ENCODE data around the gene PLEKHA6.

Gene PLEKHA6

DNA sequence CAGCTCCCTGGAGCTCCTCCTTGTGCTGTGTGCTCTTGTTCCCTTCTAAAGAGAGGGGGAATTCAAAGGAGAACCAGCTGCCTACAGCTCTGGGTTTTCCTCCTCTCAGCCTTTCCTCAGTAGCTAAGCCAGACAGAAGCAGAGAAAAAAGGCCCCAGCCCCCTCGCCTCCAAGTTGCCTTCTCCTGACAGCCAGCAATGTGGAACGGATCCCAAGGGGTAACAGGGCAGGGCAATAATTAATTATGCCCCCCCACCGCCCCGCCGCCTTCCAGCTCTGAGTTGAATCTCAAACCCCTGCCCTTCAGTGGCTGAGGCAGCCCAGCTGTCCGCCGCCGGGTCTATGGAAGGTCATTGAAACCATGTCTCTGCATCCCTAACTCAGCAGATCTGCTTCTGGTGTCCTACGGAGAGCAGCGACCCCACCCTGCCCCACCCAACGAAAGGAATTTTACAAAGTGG, 76.9 kb downstream of the PLEKHA6 start:
- DNase-seq: no peak

DNA sequence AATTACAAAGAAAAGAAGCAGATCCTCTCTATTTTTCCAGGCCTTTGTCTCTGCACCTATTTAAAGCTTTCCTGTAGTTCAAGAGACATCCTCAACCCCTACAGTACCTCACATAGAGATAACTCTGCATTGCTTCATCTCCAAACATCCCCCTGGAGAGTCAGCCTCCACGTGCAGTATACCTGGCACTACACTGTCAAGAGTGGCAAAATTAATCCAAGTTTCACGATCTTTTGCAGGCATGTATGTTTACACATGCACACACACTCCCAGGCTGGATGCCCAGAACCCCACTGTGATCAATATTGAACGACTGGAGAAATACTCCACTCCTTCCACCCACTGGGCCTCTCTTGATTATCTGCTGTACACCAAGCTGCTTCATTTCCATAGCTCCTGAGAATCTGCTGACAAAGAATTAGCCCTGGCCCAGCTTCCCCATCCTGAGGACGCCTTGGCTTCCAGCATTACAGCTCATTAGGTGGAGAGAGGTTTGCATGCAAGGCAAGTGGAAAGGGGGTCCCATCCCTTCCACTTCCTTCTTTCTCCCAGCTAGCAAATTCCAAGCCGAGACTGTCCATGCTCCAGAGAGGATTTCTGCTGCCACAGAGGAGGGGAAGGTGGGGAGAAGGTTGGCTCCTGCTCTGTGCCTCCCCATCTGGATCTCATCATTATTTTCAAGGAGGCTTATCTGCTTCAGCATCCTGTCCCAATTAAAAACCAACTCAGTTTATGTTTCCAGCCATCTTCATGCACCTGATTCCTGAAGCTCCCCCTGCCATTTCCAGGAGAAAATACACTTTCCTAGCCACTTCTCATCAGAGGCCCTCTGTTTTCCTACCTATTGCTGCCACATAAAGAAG, 79.4 kb downstream of the PLEKHA6 start:
- DNase-seq: no peak

- no peak for DNase-seq
These were observed 80.8 kb downstream of the PLEKHA6 start for GRCh38 chr1:204278958-204279357.

DNA sequence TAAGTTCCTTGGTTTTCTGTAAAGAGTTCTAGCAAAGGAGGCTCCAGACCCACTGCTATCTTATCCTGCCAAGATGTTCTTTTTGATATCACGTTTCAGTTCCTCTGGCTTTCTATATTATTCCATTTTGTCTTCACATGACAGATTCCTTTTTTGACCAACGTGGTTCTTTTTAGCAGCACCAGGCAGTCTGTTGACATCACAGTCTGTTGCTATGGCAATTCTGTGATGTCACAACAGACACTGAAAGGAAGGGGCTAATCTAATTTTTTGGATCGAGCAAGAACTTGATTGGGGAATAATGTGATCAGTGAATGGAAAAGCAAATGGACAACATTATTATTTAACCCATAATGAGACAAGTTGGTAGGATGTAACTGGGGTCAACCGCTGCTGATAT, 81.5 kb downstream of the PLEKHA6 start:
- DNase-seq: no peak

DNA sequence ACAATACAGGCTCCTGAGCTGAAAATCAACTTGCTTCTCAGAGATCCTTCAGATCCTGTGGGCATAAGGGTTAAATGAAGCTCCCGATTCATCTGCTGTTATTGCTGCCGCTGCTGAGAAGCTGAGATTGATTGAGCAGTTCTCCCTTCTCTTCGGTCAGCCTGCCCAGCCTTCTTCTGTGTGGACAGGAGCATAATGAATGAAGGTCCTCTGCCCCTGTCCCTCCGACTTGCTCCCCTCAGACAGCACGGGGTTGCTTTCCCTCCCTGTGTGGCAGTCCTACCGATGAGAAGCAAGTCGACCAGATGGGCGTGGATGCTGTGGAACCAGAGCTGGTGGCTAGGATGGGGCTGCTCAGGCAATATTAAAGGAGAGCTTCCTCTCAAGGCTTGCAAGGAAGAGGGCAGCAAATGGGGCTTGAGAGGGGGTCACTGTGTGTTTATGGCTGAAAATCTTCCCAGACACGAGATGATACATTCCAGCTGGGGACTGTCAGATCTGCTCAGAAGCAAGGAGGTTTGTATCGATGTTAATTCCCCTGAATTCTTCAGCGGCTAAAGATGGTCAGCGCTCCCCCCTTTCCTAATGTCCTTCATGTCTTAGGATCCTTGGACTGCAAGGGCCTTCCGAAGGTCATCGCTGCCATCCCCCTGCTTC, 82.0 kb downstream of the PLEKHA6 start:
- no peak for DNase-seq

GRCh38 chr1:204275695-204276370, 83.9 kb downstream of the PLEKHA6 start:
- DNase-seq: no peak

DNA sequence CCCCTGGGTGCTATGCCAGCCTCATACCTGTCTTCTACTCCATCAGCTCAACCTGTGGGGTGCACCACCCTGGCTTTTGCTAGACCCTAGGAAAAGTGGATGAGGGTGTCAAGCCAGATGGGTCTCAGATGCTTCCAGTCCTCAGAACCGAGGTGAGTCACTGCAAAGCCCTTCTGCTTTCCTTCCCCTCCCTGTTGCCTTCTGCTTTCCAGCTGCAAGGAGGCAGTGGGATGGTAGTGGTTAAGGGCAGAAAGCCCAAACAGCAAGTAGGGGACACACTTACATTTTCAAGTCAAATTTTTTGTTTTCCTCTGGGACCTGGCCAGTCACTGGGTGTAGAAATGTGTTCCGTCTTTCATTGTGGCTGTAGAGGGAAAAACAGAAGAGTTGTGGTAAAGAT, 85.3 kb downstream of the PLEKHA6 start:
- DNase-seq: no peak

GRCh38 chr1:204272505-204272904, 87.2 kb downstream of the PLEKHA6 start:
- no peak for DNase-seq

DNA sequence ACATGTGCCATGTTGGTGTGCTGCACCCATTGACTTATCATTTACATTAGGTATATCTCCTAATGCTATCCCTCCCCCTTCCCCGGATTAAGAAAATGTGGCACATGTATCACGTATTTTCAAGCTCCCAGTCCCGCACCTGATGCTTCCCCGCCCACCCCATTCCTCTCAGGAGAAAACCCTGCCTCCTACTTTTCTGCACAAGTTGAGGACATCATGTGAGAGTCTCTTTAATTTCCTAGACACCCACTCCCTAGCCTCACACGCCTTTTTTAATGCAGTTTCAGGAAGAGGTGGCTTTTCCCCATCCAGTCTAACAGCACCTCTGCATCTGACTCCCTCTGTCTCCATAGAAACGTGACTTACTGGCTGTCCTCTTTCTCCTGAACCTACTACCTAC, 87.8 kb downstream of the PLEKHA6 start:
- DNase-seq: no peak

GRCh38 chr1:204268101-204268500, 91.6 kb downstream of the PLEKHA6 start:
- peak; percentile 4 for DNase-seq

DNA sequence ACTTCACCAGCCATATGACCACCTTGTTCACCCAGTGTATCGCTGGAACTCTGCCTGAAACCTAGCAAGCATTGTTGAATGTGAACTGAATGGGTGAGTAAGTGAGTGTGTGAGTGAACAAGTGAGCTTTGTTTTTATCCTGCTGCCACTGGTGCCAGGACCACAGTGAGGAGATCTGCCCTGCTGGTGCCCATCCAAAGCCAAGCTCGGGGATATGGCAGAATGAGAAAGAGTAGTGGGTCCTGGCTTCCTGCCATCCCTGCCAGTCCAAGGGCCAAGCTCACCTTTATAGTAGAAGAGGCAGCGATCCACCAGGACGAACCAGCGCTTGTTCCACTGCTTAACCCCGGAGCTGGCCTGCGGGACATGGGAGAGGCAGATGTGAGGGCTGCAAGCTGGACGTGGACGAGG, 92.5 kb downstream of the PLEKHA6 start:
- DNase-seq: no peak

DNA sequence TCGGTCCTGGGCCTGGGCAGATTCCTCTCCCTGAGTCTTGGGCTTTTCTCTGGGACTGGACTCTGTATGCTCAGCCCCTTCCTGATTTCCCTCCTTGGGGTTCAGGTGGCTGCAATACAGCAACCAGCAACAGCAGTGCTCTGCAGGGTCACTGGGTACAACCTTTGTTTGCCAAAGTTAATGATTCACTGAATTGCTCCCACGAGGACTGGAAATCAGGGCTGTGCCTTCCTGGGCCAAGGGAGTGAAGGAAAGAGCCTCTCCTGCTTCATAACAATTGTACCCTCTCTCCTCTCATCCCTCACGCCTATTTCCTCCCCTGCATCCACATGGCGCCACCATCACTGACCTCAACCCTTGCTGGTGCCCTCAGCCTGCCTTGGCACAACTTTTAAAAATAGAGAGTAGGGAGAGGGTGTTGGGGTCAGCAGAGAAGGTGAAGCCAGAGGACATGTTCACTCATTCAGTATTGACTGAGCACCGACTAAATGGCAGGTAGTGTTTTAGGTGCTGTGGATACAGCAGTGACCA, 93.2 kb downstream of the PLEKHA6 start:
- no peak for DNase-seq

DNA sequence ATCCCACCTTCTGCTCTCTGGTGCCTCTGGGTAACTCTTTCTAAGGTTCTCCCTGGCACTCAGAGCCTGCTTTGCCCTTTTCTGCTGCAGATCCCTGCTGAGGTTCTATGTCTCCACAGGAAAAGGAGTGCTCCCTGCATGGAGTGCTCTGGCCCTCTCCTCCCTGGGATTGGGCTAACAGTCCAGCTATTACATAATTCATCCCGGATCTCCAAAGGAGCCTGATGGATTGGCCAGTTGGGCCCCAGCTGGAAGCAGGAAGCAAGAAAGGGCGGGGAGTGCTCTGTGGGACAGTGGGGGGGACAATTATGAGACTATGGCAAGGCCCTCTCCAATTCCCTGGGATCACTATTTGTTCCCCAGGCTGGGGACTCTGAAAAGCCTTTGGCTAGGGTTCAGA, 94.1 kb downstream of the PLEKHA6 start:
- no peak for DNase-seq

DNA sequence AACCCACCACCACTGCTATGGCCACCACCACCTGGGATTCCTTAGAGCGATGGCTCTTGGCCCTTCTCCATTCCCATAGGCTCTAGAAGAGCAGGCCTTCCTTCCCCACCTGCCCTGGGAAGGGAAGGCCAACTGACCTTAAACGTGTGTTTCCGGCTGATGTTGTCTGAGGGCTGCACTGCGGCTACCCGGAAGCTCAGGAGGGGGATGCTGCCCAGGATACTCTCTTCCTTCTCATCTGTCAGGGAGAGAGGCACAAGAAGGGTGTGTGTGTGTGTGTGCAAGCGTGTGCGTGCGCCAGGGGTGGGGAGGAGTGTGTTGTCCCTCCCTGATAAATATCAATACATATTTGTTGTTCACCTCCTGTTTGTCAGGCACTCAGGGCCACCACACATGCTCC, 94.9 kb downstream of the PLEKHA6 start:
- DNase-seq: no peak

GRCh38 chr1:204263254-204263910, 96.3 kb downstream of the PLEKHA6 start:
- no peak for DNase-seq

- no peak for DNase-seq
These were observed 97.0 kb downstream of the PLEKHA6 start for GRCh38 chr1:204262506-204263253.

GRCh38 chr1:204261746-204262505, 97.8 kb downstream of the PLEKHA6 start:
- no peak for DNase-seq

GRCh38 chr1:204261266-204261665, 98.5 kb downstream of the PLEKHA6 start:
- DNase-seq: no peak

GRCh38 chr1:204260601-204261197, 99.0 kb downstream of the PLEKHA6 start:
- DNase-seq: no peak

GRCh38 chr1:204259782-204260181, 99.9 kb downstream of the PLEKHA6 start:
- no peak for DNase-seq

- DNase-seq: no peak
These were observed 100.5 kb downstream of the PLEKHA6 start for GRCh38 chr1:204259196-204259595.
